ENCODE measurements around the gene LPAR1. TPM values are rescaled to one million over a fixed set of nuclear protein-coding genes. Genes with fewer than 3 reads are reported as not detected.

The LPAR1 gene
- total and polyA plus RNA-seq, 2 of the 8 experiments (the other 6 are each of a cell fraction or from before 2014, with no cell fraction given), result 3.4 to 5.1 TPM

DNA sequence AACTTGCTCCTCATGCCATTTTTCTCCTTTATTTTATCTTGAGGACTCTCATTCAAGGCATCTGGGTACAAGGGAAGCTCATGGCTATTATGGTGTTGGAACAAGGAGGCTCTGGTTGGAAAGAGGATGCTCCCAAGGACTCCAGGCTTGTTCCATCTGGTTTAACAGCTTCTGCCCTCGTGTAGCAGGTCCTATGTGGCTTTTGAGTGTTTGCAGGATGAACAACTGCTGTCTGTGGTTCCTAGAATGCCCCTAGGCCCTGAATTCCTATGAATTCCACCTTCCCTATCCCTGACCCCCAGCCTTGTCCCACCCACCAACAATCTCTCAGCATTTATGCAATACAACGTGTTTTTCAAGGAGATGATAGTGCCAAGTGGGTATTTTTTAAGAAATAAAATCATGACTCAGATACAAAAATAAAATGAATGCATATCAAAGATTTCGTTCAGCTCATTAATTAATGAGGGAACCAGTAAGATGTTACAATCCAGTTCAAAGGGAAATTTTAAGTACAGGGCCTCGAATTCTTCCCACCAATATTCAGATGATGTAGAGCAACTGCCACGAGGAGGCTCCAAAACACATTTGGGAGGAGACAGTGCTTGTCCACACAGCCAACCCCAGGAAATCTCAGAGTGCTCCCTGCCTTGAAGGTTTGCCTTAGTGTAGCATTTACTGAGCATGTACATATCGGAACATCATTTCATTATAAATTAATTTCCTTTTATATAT lies 187.7 kb downstream of the LPAR1 start (continued):
- TF ChIP-seq, protein P1, sequence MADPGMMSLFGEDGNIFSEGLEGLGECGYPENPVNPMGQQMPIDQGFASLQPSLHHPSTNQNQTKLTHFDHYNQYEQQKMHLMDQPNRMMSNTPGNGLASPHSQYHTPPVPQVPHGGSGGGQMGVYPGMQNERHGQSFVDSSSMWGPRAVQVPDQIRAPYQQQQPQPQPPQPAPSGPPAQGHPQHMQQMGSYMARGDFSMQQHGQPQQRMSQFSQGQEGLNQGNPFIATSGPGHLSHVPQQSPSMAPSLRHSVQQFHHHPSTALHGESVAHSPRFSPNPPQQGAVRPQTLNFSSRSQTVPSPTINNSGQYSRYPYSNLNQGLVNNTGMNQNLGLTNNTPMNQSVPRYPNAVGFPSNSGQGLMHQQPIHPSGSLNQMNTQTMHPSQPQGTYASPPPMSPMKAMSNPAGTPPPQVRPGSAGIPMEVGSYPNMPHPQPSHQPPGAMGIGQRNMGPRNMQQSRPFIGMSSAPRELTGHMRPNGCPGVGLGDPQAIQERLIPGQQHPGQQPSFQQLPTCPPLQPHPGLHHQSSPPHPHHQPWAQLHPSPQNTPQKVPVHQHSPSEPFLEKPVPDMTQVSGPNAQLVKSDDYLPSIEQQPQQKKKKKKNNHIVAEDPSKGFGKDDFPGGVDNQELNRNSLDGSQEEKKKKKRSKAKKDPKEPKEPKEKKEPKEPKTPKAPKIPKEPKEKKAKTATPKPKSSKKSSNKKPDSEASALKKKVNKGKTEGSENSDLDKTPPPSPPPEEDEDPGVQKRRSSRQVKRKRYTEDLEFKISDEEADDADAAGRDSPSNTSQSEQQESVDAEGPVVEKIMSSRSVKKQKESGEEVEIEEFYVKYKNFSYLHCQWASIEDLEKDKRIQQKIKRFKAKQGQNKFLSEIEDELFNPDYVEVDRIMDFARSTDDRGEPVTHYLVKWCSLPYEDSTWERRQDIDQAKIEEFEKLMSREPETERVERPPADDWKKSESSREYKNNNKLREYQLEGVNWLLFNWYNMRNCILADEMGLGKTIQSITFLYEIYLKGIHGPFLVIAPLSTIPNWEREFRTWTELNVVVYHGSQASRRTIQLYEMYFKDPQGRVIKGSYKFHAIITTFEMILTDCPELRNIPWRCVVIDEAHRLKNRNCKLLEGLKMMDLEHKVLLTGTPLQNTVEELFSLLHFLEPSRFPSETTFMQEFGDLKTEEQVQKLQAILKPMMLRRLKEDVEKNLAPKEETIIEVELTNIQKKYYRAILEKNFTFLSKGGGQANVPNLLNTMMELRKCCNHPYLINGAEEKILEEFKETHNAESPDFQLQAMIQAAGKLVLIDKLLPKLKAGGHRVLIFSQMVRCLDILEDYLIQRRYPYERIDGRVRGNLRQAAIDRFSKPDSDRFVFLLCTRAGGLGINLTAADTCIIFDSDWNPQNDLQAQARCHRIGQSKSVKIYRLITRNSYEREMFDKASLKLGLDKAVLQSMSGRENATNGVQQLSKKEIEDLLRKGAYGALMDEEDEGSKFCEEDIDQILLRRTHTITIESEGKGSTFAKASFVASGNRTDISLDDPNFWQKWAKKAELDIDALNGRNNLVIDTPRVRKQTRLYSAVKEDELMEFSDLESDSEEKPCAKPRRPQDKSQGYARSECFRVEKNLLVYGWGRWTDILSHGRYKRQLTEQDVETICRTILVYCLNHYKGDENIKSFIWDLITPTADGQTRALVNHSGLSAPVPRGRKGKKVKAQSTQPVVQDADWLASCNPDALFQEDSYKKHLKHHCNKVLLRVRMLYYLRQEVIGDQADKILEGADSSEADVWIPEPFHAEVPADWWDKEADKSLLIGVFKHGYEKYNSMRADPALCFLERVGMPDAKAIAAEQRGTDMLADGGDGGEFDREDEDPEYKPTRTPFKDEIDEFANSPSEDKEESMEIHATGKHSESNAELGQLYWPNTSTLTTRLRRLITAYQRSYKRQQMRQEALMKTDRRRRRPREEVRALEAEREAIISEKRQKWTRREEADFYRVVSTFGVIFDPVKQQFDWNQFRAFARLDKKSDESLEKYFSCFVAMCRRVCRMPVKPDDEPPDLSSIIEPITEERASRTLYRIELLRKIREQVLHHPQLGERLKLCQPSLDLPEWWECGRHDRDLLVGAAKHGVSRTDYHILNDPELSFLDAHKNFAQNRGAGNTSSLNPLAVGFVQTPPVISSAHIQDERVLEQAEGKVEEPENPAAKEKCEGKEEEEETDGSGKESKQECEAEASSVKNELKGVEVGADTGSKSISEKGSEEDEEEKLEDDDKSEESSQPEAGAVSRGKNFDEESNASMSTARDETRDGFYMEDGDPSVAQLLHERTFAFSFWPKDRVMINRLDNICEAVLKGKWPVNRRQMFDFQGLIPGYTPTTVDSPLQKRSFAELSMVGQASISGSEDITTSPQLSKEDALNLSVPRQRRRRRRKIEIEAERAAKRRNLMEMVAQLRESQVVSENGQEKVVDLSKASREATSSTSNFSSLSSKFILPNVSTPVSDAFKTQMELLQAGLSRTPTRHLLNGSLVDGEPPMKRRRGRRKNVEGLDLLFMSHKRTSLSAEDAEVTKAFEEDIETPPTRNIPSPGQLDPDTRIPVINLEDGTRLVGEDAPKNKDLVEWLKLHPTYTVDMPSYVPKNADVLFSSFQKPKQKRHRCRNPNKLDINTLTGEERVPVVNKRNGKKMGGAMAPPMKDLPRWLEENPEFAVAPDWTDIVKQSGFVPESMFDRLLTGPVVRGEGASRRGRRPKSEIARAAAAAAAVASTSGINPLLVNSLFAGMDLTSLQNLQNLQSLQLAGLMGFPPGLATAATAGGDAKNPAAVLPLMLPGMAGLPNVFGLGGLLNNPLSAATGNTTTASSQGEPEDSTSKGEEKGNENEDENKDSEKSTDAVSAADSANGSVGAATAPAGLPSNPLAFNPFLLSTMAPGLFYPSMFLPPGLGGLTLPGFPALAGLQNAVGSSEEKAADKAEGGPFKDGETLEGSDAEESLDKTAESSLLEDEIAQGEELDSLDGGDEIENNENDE (IDR thresholded peaks at IDR 0.05; ENCODE audit: insufficient replicate concordance, low read length), result no peak
- TF ChIP-seq, protein P2, sequence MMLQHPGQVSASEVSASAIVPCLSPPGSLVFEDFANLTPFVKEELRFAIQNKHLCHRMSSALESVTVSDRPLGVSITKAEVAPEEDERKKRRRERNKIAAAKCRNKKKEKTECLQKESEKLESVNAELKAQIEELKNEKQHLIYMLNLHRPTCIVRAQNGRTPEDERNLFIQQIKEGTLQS (IDR thresholded peaks at IDR 0.05; ENCODE audit: insufficient read depth, low read depth, low read length), result no peak
- TF ChIP-seq GTF2F1 (IDR thresholded peaks at IDR 0.05; ENCODE audit: borderline replicate concordance, low read depth, low read length), result no peak
- TF ChIP-seq YY1 (IDR thresholded peaks at IDR 0.05; ENCODE audit: low read depth, low read length), result no peak
- no peak for TF ChIP-seq POU5F1 (IDR thresholded peaks at IDR 0.05; ENCODE audit: low read depth, low read length)
- no peak for TF ChIP-seq SP4 (IDR thresholded peaks at IDR 0.05; ENCODE audit: low read length)
- no peak for TF ChIP-seq RBBP5 (IDR thresholded peaks at IDR 0.05; ENCODE audit: borderline replicate concordance, low read depth, low read length)
- TF ChIP-seq SAP30 (IDR thresholded peaks at IDR 0.05; ENCODE audit: insufficient read depth, insufficient replicate concordance, low read length), result no peak
- no peak for TF ChIP-seq SIN3A (conservative IDR thresholded peaks at IDR 0.05 in 1 of 2, IDR thresholded peaks at IDR 0.05 in 1 of 2; ENCODE audit: low read depth in 1 of 2, low read length in 2 of 2)
- no peak for TF ChIP-seq POLR2AphosphoS5 (IDR thresholded peaks at IDR 0.05; ENCODE audit: low read depth, low read length)
